Right lobe of liver (tissue), 6 donors: ENCODE data around the gene IL17RA. TPM values are rescaled to one million over a fixed set of nuclear protein-coding genes. Genes with fewer than 3 reads are reported as not detected.

Experiments
- ATAC-seq, 4 donors: fragments of 200-7000 bp; cut with Tn5 transposase; one replicate each; pipeline ENCODE4 v1.9.1; 2020; ENCODE audit warnings: mild to moderate bottlenecking in 4 of 4, moderate library complexity in 4 of 4
- DNase-seq, 3 donors: peaks; one replicate each; pipeline ENCODE4 v3.0.0-alpha.2; 2020
- H3K27ac ChIP-seq, 3 donors: fragments of 200-600 bp; one replicate each; pipeline ENCODE4 v1.8.0; 2022
- H3K27me3 ChIP-seq, 2 donors: fragments of 200-600 bp; one replicate each; pipeline ENCODE4 v1.8.0; 2022
- H3K36me3 ChIP-seq, 4 donors: fragments of 200-600 bp; sonication (generic) in 1 of 4; one replicate each; pipeline versions ENCODE4 v1.5.1 to v1.8.0; 2017 to 2022; ENCODE audit warnings: control low read depth in 1 of 4
- H3K4me1 ChIP-seq, 4 donors: fragments of 200-600 bp; sonication (generic) in 1 of 4; one replicate each; pipeline versions ENCODE4 v1.5.1 to v1.8.0; 2017 to 2022; ENCODE audit warnings: control low read depth in 1 of 4
- H3K4me3 ChIP-seq, 3 donors: fragments of 200-600 bp; one replicate each; pipeline ENCODE4 v1.8.0; 2022
- H3K9me3 ChIP-seq, 4 donors: fragments of 200-600 bp; sonication (generic) in 1 of 4; one replicate each; pipeline versions ENCODE4 v1.5.1 to v1.8.0; 2017 to 2022; ENCODE audit warnings: control low read depth in 1 of 4
- POLR2A ChIP-seq: fragments of 450-650 bp; IDR thresholded peaks from one replicate; pipeline ENCODE4 v1.6.1; 2017; ENCODE audit warnings: antibody characterized with exemption, mild to moderate bottlenecking
- WGBS: methylation state at CpG from one replicate; pipeline ENCODE4 v1.1.6; 2018; ENCODE audit warnings: low coverage, low lambda C conversion rate; ENCODE audit not compliant: insufficient coverage; ENCODE audit errors: missing lambda C conversion rate; 5-methylcytosine and 5-hydroxymethylcytosine counted together
- intact Hi-C, 2 donors: fragments of 100-400 bp; cut with DNase I; formaldehyde crosslinking; loops; one replicate each; pipeline versions ENCODE4 v1.11.2 to v1.14.1; 2022
- total RNA-seq, 6 experiments: library from RNA; depleted of rRNA in 2 of 6; stranded (reverse); fragments of >200 nt in 2 of 6; fragmentation: NEBNext Ultra II Directional in 3 of 6; extraction: Animal tissue kit (Norgen Biotek cat#: 25700) in 3 of 6; gene quantifications; one replicate each; pipeline versions ENCODE4 v1.1.0 to v1.2.4, GENCODE V29; 2016 to 2023
- TF ChIP-seq, protein P1 (sequence below), 4 donors: fragments of 200-600 bp in 3 of 4; fragments of 450-650 bp in 1 of 4; IDR thresholded peaks; one replicate each; pipeline versions ENCODE4 v1.5.1 to v1.8.0; 2016 to 2022; ENCODE audit warnings: antibody characterized with exemption in 4 of 4, mild to moderate bottlenecking in 2 of 4
- donor health status: DM: no; HTN: yes; CAD: no.
- donor health status: DM: no; HTN: no; CAD: no.
- donor health status: DM: no; HTN: no; CAD: no.
- donor health status: DM: no; HTN: yes; CAD: no.
- donor health status: DM: no; HTN: yes; CAD: no.

IL17RA gene
- total RNA-seq, 6 experiments from 2014 or later, result 7.1 to 13.6 (median 9.6) TPM

DNA sequence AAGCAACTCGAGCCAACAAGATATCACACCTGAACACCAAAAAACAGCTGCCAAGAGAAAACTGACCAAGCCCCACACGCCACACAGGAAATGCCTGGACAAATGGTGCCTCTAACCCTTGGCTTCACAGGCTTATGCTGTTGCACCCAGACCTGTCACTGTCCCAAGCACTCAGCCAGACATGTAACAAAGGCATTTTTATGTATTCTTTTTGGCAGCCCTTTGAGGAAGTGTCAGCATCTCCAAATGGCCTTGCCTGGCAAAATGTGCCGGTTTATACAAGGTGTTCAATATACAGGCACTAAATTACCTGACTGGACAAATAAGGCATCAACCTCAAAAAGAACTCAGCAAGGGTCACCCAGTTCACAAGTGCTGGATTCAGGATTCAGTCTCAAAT is 68.2 kb downstream of the IL17RA start:
- TF ChIP-seq, protein P1, sequence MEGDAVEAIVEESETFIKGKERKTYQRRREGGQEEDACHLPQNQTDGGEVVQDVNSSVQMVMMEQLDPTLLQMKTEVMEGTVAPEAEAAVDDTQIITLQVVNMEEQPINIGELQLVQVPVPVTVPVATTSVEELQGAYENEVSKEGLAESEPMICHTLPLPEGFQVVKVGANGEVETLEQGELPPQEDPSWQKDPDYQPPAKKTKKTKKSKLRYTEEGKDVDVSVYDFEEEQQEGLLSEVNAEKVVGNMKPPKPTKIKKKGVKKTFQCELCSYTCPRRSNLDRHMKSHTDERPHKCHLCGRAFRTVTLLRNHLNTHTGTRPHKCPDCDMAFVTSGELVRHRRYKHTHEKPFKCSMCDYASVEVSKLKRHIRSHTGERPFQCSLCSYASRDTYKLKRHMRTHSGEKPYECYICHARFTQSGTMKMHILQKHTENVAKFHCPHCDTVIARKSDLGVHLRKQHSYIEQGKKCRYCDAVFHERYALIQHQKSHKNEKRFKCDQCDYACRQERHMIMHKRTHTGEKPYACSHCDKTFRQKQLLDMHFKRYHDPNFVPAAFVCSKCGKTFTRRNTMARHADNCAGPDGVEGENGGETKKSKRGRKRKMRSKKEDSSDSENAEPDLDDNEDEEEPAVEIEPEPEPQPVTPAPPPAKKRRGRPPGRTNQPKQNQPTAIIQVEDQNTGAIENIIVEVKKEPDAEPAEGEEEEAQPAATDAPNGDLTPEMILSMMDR (IDR thresholded peaks at IDR 0.05), result no peak
- Histone ChIP-seq H3K36me3 (no peaks in the 10 kb centered on the region), H3K4me3 (no peak overlapping the region), H3K4me1 (peaks cover 0 to 46% (median 13%) of the 10 kb centered on the region in 4 donors), H3K27ac (no peak overlapping the region), H3K9me3 (no peaks in the 10 kb centered on the region), H3K27me3 (no peaks in the 10 kb centered on the region)
- DNase-seq, result no peak
- 38% methylated on average over 3 of the region's 3 CpGs for WGBS
- intact Hi-C loops, result no loop called here
- peak in 2 of 4 donors; percentile 14 to 43 for ATAC-seq

DNA sequence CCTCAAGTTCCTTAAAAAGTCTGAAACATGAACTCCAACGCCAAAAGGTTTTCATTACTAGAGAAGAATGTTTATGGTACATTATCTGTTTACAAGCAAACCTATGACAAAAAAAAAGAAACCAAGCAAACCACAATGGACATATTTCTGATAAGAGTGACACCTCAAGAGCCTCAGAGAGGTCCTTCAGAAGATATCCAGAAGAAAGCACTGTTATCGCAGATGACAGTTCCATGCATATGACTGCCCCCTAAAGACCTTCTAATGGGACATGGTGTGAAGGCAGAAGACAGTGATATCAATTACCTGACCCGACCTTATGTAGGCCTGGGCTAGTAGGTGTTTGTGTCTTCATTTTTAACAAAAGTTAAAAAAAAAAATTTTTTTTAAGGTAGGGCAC is 71.1 kb downstream of the IL17RA start:
- intact Hi-C loops, result no loop called here
- Histone ChIP-seq H3K4me1 (peaks cover 0 to 36% (median 9%) of the 10 kb centered on the region in 4 donors), H3K36me3 (no peaks in the 10 kb centered on the region), H3K9me3 (no peaks in the 10 kb centered on the region), H3K27ac (no peak overlapping the region), H3K4me3 (no peak overlapping the region), H3K27me3 (no peaks in the 10 kb centered on the region)
- WGBS, result 70% methylated on average over 3 of the region's 3 CpGs
- DNase-seq (no peak), ATAC-seq (no peak)
- TF ChIP-seq, protein P1 (IDR thresholded peaks at IDR 0.05), result no peak
- TF ChIP-seq POLR2A, result no peak

DNA sequence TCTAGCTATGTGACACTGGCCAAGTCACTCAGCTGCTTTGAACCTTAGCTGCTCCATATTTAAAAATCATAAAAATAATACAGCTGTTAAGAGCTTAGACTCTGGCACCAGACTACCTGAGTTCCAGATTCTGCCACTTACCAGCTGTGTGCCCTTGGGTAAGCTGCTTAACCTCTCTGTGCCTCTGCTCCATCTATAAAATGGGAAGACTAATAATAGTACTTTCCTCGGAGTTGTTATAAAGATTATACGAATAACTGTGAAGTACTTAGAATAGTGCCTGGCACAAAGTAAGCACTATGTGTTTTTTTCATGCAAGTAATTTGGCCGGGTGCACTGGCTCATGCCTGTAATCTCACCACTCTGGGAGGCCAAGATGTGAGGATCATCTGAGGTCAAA is 72.9 kb downstream of the IL17RA start:
- DNase-seq (no peak), ATAC-seq (no peak)
- H3K27ac ChIP-seq, result peak overlapping the region in 1 of 3 donors; percentile 88
- H3K4me1 ChIP-seq, result peaks cover 0 to 29% (median 9%) of the 10 kb centered on the region in 4 donors
- no peaks in the 10 kb centered on the region for H3K36me3 ChIP-seq
- no peaks in the 10 kb centered on the region for H3K27me3 ChIP-seq
- TF ChIP-seq POLR2A, result no peak
- TF ChIP-seq, protein P1 (IDR thresholded peaks at IDR 0.05), result no peak
- intact Hi-C loops, result no loop called here
- H3K4me3 ChIP-seq, result peak overlapping the region; percentile 70 to 95 (median 84)
- no peaks in the 10 kb centered on the region for H3K9me3 ChIP-seq
- 74% methylated on average over 3 of the region's 3 CpGs for WGBS

DNA sequence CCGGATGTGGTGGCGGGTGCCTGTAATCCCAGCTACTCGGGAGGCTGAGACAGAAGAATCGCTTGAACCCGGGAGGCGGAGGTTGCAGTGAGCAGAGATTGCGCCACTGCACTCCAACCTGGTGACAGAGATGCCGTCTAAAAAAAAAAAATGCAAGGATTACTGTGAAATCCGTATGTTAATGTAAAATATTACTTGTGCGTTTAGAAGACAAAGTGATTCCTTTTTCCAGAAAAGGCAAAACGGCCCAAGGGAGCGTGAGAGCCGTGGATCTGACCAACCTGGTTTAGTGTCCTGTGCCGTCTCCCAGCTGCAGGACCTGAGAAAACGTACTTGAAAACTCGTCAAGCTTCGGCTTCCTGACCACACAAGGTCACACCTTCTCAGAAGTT is 73.4 kb downstream of the IL17RA start:
- Histone ChIP-seq H3K36me3 (no peaks in the 10 kb centered on the region), H3K4me3 (peak overlapping the region; percentile 70 to 95 (median 84)), H3K27ac (peak overlapping the region; percentile 88 to 95 (median 92)), H3K9me3 (no peaks in the 10 kb centered on the region), H3K4me1 (peaks cover 0 to 34% (median 9%) of the 10 kb centered on the region in 4 donors), H3K27me3 (no peaks in the 10 kb centered on the region)
- TF ChIP-seq, protein P1 (IDR thresholded peaks at IDR 0.05), result no peak
- no peak for TF ChIP-seq POLR2A
- 30% methylated on average over 13 of the region's 17 CpGs for WGBS
- intact Hi-C loops, result no loop called here
- ATAC-seq (no peak), DNase-seq (no peak)
